ENCODE measurements around the gene UPF1. TPM values are rescaled to one million over a fixed set of nuclear protein-coding genes. Genes with fewer than 3 reads are reported as not detected.
"Not testable (repeated sequence)": the region's sequence is repeated elsewhere in the genome, so short reads cannot be mapped to it uniquely, and the experiment has no call there.

UPF1 gene
- polyA plus RNA-seq, 3 donors = 54.6 to 66.1 (median 63.8) TPM

DNA sequence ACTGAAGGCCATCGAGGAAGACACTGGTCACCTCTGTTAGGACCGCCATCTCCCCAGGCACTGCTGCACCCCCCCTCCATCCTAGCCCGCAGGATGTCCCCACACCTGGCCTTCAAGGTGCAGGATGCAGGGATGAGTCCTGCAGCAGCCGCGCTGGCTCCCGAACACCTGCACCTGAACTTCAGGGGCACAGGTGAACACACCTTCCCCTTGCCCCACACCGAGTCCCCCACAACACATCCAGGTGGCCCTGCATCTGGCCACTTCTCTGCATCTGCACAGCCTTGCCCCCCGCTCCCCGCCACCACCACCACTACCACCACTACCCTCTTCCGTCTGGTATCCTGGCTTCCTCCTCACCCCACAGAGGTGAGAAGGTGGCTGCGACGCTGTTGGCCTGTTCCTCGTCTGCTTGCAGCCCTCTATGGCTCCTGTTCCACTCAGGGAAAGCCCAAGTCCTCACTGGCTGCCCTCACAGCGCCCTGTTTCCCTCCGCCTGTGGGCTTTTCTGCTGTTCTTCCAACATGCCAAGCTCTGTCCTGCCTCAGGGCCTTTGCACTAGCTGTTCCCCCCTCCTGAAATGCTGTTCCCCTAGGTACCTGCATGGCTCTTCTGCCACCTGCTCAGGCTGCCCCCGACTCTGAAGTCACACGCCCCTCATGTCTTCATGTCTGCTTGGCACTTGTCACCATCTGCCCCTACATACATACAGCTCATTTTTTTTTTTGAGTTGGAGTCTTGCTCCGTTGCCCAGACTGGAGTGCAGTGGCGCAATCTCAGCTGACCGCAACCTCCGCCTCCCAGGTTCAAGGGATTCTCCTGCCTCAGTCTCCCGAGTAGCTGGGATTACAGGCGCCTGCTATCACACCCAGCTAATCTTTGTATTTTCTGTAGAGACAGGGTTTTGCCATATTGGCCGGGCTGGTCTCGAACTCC lies 65.6 kb downstream of the UPF1 start:
- DNase-seq = no peak

GRCh38 chr19:18898081-18898606 lies 66.4 kb downstream of the UPF1 start:
- no peak for DNase-seq

- no peak for DNase-seq
Observed at GRCh38 chr19:18898607-18899408, 67.0 kb downstream of the UPF1 start.

GRCh38 chr19:18899624-18900560 lies 68.1 kb downstream of the UPF1 start:
- no peak for DNase-seq

DNA sequence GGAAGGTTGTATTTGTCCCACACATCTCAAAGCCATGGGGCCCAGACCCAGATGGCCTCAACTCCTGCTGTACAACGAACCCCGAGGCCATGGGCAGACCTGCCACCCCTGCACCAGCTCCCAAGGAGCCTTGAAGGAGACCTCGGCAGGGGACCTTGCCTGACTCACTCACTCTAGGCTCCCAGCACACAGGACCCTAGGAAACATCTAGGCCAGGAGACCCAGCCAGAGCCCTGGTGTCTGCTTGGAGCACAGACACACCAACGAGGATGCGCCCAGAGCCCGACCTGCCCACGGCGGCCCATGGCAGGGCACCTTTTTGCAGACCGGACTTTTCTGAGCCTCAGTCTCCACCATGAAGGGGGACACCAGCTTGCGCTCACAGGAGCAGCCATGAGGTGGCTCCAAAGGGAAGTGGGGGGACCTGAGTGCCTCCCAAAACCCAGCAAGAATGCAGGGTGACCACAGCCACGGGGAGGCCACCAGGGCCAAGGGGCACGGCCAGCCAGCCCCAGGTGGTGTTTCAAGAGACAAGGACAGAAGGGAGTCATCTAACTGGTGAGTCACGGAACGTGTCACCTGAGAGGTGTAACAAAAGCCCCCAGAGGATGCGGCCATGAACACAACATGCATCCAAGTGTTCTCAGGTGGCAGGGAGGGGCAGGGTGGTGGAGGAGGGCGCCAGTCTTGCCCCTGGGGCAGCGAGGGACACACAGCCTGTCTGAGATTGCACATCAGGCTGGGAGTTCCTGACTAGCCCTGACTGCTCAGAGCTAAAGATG lies 69.1 kb downstream of the UPF1 start:
- DNase-seq = no peak

DNA sequence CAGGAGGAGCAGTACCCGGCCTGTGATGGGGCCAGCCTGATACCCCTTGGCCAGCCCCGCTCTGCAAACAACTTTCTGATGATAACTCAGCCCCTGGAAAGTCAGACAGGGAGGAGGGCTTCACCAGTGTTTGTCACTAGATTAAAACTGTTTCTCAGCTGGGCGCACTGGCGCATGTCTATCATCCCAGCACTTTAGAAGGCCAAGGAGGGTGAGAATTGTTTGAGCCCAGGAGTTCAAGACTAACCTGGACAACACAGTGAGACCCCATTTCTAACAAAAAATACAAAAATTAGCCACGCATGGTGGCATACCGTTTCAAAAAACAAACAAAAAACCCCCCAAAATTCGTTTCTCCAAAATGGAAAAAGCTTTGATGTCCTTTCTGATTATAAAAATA lies 69.7 kb downstream of the UPF1 start:
- DNase-seq = no peak

DNA sequence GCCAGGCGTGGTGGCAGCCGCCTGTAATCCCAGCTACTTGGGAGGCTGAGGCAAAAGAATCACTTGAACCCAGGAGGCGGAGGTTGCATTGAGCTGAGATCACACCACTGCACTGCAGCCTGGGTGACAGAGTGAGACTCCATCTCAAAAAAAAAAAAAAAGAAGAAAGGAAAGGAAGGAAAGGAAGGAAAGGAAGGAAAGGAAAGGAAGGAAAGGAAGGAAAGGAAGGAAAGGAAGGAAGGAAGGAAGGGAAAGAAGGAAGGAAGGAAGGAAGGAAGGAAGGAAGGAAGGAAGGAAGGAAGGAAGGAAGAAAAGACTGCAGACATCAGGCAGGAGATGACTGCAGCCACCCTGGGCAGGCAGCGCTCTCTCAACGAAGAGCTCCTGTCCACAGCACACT lies 70.8 kb downstream of the UPF1 start:
- DNase-seq = not testable (repeated sequence)

DNA sequence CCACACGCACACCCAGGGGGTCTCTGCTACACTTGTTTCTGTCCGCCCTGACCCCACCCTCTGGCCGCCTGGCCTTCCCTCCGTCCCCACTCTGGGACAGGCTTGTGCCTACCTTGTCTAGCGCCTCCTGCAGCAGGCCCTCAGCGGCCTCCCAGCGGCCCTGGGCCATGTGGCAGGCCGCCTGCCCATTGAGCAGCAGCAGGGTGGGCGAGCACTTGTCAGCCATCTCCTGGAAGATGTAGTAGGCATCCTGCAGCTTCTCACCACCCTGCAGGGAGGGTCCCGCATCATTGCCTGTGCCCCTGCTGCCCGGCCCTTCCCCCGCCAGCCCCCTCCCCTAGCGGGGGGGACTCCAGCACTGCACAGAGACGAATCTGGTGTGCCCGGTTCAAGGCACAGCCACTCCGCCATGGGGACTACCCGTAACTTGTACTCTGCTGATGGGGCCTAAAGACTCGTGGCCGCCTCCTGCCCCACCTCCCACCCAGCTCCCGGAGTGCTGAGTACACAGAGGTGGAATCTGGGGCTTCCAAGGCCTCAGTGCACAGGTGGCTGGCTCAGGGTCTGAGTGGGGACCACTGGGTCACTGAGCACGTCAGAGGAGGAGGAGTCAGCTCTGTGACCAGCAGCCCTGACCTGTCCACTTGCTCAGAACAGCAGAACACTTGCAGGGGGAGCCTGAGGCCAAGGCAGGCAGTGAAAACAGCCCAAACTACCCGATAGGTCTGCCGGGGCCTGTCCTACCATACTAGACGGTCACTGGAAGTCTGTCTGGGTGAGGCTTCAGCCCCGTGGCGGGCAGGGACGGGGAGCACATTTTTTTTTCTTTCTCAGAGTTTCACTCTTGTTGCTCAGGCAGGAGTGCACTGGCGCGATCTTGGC lies 71.6 kb downstream of the UPF1 start:
- no peak for DNase-seq

GRCh38 chr19:18904334-18905057 lies 72.7 kb downstream of the UPF1 start:
- DNase-seq = no peak

DNA sequence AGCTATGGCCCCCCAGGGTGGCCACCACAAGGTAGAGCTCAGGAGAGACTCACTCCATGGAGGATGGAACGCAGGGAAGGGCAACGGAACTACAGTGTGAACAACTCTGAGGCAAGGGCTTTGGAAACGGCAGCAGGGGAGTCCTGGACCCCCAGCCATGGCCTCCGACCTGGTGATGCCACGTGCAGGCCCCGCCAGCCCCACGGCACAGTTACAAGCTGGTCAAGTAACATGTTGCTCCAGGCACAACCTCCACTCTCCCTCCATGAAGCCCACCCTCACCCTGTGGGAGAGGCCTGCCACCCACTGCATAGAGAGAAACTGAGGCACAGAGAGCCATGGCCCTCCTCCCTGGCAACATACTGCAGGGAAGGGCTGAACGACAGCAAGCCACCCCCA lies 73.3 kb downstream of the UPF1 start:
- no peak for DNase-seq

GRCh38 chr19:18905513-18906236 lies 73.9 kb downstream of the UPF1 start:
- peak; percentile 62 for DNase-seq

- DNase-seq = no peak
Observed at GRCh38 chr19:18906605-18907519, 75.1 kb downstream of the UPF1 start.

GRCh38 chr19:18908917-18909619 lies 77.3 kb downstream of the UPF1 start:
- no peak for DNase-seq

GRCh38 chr19:18910010-18910409 lies 78.3 kb downstream of the UPF1 start:
- no peak for DNase-seq

DNA sequence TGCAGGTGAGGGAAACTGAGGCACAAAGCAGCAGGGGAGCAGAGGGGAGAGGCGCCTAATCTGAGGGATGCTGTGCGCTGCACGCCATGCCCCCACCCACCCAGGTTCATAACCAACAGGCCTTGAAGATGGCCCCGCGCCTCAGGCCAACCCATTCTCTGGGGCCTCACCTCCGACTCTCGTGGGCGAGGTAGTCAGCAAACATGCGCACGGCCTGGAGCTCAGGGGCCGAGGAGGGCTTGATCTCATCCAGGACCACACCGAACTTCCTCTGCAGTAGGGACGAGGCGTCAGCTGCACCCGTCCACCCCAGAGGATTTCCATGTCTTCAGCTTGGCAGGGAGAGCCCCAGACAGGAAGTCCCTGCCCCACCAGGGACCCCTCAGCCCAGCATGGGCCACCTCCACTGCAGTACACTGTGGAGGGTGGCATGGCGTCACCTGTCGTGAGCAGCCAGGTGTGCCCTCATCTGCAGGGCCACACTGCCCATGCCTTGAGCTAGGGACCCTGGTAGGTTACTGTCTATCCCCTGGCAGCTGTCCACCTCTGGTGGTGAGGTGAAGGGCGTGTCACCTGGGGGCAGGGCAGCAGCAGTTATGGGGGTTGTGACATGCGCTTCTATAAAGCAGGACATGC lies 79.2 kb downstream of the UPF1 start:
- DNase-seq = no peak

- no peak for DNase-seq
Observed at GRCh38 chr19:18912933-18913332, 81.2 kb downstream of the UPF1 start.

All from renal pelvis (tissue), 4 donors.